GM18505 (cell line): Measurements from ENCODE around the gene IL1RL2.

Experiments used
- ATAC-seq: cut with Tn5 transposase; IDR thresholded peaks from one replicate; pipeline ENCODE4 v1.9.1; 2021; ENCODE audit not compliant: unreplicated experiment
- POLR2A ChIP-seq: IDR thresholded peaks from 4 replicates; pipeline ENCODE4 v1.6.1; 2011; ENCODE audit warnings: borderline replicate concordance; ENCODE audit not compliant: insufficient read depth, insufficient read length; ENCODE audit errors: extremely low read depth

The IL1RL2 gene

GRCh38 chr2:102197389-102198137, 10.7 kb downstream of the IL1RL2 start:
- no peak for TF ChIP-seq POLR2A
- ATAC-seq, result no peak

- ATAC-seq, result no peak
- no peak for TF ChIP-seq POLR2A
Observed at GRCh38 chr2:102200539-102200938, 13.7 kb downstream of the IL1RL2 start.

GRCh38 chr2:102204638-102205037, 17.8 kb downstream of the IL1RL2 start:
- no peak for ATAC-seq

GRCh38 chr2:102206666-102207341, 20.0 kb downstream of the IL1RL2 start:
- no peak for TF ChIP-seq POLR2A
- ATAC-seq, result no peak

More at GRCh38 chr2:102204638-102205037, 17.8 kb downstream of the IL1RL2 start:
- TF ChIP-seq POLR2A, result no peak

- no peak for TF ChIP-seq POLR2A
- no peak for ATAC-seq
Observed at GRCh38 chr2:102208774-102209173, 22.0 kb downstream of the IL1RL2 start.

GRCh38 chr2:102209474-102209873, 22.7 kb downstream of the IL1RL2 start:
- no peak for TF ChIP-seq POLR2A
- ATAC-seq, result no peak

GRCh38 chr2:102217032-102217431, 30.2 kb downstream of the IL1RL2 start:
- no peak for ATAC-seq
- no peak for TF ChIP-seq POLR2A

- no peak for ATAC-seq
- no peak for TF ChIP-seq POLR2A
Observed at GRCh38 chr2:102224824-102225739, 38.3 kb downstream of the IL1RL2 start.

GRCh38 chr2:102226171-102226570, 39.3 kb downstream of the IL1RL2 start:
- TF ChIP-seq POLR2A, result no peak
- ATAC-seq, result no peak

- no peak for TF ChIP-seq POLR2A
- no peak for ATAC-seq
Observed at GRCh38 chr2:102226612-102227391, 40.0 kb downstream of the IL1RL2 start.

- no peak for ATAC-seq
Observed at GRCh38 chr2:102229141-102229769, 42.4 kb downstream of the IL1RL2 start.

GRCh38 chr2:102230410-102230909, 43.6 kb downstream of the IL1RL2 start:
- no peak for TF ChIP-seq POLR2A

More at GRCh38 chr2:102229141-102229769, 42.4 kb downstream of the IL1RL2 start:
- no peak for TF ChIP-seq POLR2A

GRCh38 chr2:102233132-102233884, 46.5 kb downstream of the IL1RL2 start:
- ATAC-seq, result no peak
- TF ChIP-seq POLR2A, result no peak

More at GRCh38 chr2:102230410-102230909, 43.6 kb downstream of the IL1RL2 start:
- ATAC-seq, result no peak
